ENCODE data around the gene ACP7. TPM values are rescaled to one million over a fixed set of nuclear protein-coding genes. Genes with fewer than 3 reads are reported as not detected.

Gene ACP7
- total and polyA plus RNA-seq, 2 experiments from 2014 or later = not detected

DNA sequence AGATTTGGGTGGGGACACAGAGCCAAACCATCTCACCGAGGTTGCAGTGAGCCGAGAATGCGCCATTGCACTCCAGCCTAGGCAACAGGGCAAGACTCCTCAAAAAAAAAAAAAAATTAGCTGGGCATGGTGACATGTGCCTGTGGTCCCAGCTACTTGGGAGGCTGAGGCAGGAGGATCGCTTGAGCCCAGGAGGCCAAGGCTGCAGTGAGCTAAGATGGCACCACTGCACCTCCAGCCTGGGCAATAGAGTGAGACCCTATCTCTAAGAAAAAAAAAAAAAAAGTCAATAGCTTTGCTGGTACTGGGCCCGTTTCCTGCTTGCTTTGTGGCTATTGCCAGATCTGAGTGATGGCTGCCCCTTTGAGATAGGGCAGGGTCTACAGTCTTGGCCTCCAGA, 13.1 kb downstream of the ACP7 start:
- TF ChIP-seq, protein P1, sequence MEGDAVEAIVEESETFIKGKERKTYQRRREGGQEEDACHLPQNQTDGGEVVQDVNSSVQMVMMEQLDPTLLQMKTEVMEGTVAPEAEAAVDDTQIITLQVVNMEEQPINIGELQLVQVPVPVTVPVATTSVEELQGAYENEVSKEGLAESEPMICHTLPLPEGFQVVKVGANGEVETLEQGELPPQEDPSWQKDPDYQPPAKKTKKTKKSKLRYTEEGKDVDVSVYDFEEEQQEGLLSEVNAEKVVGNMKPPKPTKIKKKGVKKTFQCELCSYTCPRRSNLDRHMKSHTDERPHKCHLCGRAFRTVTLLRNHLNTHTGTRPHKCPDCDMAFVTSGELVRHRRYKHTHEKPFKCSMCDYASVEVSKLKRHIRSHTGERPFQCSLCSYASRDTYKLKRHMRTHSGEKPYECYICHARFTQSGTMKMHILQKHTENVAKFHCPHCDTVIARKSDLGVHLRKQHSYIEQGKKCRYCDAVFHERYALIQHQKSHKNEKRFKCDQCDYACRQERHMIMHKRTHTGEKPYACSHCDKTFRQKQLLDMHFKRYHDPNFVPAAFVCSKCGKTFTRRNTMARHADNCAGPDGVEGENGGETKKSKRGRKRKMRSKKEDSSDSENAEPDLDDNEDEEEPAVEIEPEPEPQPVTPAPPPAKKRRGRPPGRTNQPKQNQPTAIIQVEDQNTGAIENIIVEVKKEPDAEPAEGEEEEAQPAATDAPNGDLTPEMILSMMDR (IDR thresholded peaks at IDR 0.05; ENCODE audit: low read depth, low read length) = no peak
- Histone ChIP-seq H3K4me1 (ENCODE audit: low read depth) (no peaks in the 10 kb centered on the region), H3K4me3 (no peak overlapping the region), H3K36me3 (no peaks in the 10 kb centered on the region), H3K27ac (no peak overlapping the region), H3K27me3 (peaks cover 31% of the 10 kb centered on the region), H3K9me3 (ENCODE audit: low read depth) (no peaks in the 10 kb centered on the region)
- DNase-seq (ENCODE audit: low read depth in 1 of 2, low spot score in 1 of 2) = no peak

- Histone ChIP-seq H3K9me3 (ENCODE audit: low read depth) (no peaks in the 10 kb centered on the region), H3K27ac (no peak overlapping the region), H3K4me1 (ENCODE audit: low read depth) (no peaks in the 10 kb centered on the region), H3K27me3 (peaks cover 31% of the 10 kb centered on the region), H3K36me3 (no peaks in the 10 kb centered on the region), H3K4me3 (no peak overlapping the region)
- DNase-seq (ENCODE audit: low read depth in 1 of 2, low spot score in 1 of 2) = no peak
- TF ChIP-seq, protein P1 (IDR thresholded peaks at IDR 0.05; ENCODE audit: low read depth, low read length) = no peak
These were observed 13.6 kb downstream of the ACP7 start for GRCh38 chr19:39097721-39098120.

- H3K4me1 ChIP-seq (ENCODE audit: low read depth) = no peaks in the 10 kb centered on the region
- peaks cover 27% of the 10 kb centered on the region for H3K27me3 ChIP-seq
- no peak overlapping the region for H3K4me3 ChIP-seq
- no peaks in the 10 kb centered on the region for H3K9me3 ChIP-seq (ENCODE audit: low read depth)
- no peak overlapping the region for H3K27ac ChIP-seq
- H3K36me3 ChIP-seq = no peaks in the 10 kb centered on the region
- no peak for DNase-seq (ENCODE audit: low read depth in 1 of 2, low spot score in 1 of 2)
- TF ChIP-seq, protein P1 (IDR thresholded peaks at IDR 0.05; ENCODE audit: low read depth, low read length) = no peak
These were observed 14.4 kb downstream of the ACP7 start for GRCh38 chr19:39098365-39099269.

DNA sequence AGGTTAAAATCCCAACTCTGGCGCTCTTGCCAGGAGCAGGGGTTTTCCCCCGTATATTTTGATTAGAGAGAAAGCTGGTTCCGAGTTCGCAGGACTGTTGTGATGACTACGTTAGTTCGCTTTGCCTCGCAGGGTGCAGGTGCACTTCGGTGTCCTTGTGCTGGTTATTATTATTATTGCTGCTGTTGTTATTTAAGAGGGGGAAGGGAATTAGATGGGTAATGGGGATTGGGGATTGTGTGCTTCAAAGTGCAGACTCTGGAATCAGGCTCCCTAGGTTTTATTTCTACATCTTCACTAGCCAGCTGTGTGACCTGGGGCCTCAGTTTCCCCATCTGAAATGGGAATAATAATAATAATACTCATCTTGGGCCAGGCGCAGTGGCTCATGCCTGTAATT, 15.2 kb downstream of the ACP7 start:
- TF ChIP-seq, protein P1 (IDR thresholded peaks at IDR 0.05; ENCODE audit: low read depth, low read length) = no peak
- H3K27me3 ChIP-seq = peaks cover 20% of the 10 kb centered on the region
- no peaks in the 10 kb centered on the region for H3K9me3 ChIP-seq (ENCODE audit: low read depth)
- no peak overlapping the region for H3K4me3 ChIP-seq
- no peaks in the 10 kb centered on the region for H3K4me1 ChIP-seq (ENCODE audit: low read depth)
- H3K27ac ChIP-seq = no peak overlapping the region
- no peak for DNase-seq (ENCODE audit: low read depth in 1 of 2, low spot score in 1 of 2)
- H3K36me3 ChIP-seq = no peaks in the 10 kb centered on the region

- H3K36me3 ChIP-seq = no peaks in the 10 kb centered on the region
- peaks cover 20% of the 10 kb centered on the region for H3K27me3 ChIP-seq
- TF ChIP-seq, protein P1 (IDR thresholded peaks at IDR 0.05; ENCODE audit: low read depth, low read length) = no peak
- no peak overlapping the region for H3K4me3 ChIP-seq
- H3K4me1 ChIP-seq (ENCODE audit: low read depth) = no peaks in the 10 kb centered on the region
- no peak for DNase-seq (ENCODE audit: low read depth in 1 of 2, low spot score in 1 of 2)
- H3K9me3 ChIP-seq (ENCODE audit: low read depth) = no peaks in the 10 kb centered on the region
- H3K27ac ChIP-seq = no peak overlapping the region
These were observed 16.5 kb downstream of the ACP7 start for GRCh38 chr19:39100500-39101166.

Data from cardiac muscle cell (in vitro differentiated cells and primary cell).